CD4-positive, alpha-beta T cell treated with Interleukin-1 beta for 1 hour (primary cell): ENCODE results near the gene BRINP3.
"Not testable (repeated sequence)": the region's sequence is repeated elsewhere in the genome, so short reads cannot be mapped to it uniquely, and the experiment has no call there.

Experiments
- DNase-seq, 2 donors: peaks; one replicate each; pipeline ENCODE4 v3.0.0-alpha.2; 2020 to 2022

BRINP3 gene

GRCh38 chr1:190176776-190177175 is 300.9 kb downstream of the BRINP3 start:
- DNase-seq = no peak

GRCh38 chr1:190175320-190175719 is 302.3 kb downstream of the BRINP3 start:
- no peak for DNase-seq

DNA sequence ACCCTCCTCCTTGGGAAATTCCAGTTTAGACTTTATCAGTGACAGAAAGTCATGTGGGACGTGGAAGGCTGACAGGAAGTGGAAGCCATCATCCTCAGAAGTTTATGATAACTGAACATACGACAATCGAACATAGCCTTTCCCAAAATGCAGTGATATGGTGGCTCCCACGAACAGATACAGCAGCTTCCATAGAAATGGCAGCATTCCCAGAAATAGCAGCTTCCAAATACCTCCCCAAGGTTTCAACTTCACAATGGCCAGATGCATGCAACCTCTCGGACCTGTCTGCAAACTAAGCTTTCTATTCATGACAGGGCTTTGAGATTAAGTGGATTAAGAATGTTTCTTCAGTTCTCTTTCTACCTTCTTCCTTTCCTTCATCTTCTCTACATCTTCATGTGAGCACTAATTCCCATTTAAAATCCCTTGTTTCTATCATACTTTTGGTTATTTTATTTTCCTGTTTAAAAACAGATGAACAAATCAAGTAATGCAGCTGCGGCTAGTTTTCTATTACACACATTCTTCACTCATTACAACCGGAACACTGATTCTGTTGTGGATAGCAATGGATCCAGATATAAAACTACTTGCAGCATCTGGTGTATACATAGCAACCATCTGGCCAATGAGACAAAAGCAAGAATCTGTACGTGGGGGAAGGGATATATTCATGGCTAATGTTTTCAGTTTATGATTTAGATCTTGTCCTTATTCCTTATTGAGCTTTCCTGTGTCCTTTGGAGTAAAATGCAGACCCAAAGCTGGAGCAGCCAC is 304.8 kb downstream of the BRINP3 start:
- no peak for DNase-seq

- no peak for DNase-seq
These were observed 307.3 kb downstream of the BRINP3 start for GRCh38 chr1:190170321-190170720.

- no peak for DNase-seq
These were observed 308.2 kb downstream of the BRINP3 start for GRCh38 chr1:190169311-190170067.

DNA sequence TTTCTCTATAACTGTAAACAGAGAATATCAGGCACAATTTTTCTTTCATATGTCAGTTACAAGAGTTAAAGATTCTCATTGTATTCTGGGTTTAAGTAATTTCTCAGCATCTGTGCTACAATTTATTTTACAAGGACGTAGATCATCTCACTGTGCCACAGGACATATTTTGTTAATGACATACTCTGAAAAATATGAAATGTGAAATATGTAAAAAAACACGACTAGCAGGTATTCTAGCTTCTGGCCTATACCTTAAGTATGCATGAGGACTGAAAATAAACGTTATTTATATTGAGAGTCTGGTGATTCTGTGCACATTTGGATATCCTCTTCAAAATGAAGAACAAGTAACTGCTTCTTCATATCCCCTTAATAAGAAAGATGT is 308.8 kb downstream of the BRINP3 start:
- DNase-seq = no peak

DNA sequence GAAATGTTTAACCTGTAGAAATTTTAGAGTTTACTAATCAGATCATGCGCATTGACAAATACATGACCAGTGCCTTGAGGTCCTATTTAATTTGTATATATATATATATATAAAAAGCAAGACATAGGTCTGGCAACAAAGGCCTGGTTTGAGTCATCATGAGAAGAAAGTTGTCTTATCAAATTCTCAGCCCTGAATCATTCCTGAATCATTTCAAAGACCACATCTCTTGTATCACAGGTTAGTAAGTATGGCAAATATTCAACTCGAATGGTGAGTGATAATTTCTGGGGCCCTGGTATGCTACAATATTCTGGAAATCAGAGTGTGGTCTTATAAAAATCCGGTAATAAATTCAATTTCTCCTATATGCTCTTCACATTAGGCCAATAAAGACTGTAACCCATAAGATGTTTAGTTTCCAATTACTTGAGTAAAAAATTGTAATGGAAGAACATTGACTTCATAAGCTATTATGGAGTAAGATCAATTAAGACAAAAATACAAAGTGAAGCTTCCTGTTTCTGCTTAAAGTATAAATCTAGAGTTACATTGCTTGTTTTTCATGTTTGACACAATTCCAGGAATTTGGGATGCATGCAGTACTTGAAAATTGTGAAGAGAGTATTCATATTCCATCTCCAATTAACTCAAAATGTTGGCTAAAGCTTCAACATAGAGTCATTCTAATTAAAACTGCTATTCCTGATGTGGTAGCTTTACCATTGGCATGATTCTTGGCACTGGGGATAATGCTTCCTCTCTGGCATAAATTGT is 309.4 kb downstream of the BRINP3 start:
- no peak for DNase-seq

DNA sequence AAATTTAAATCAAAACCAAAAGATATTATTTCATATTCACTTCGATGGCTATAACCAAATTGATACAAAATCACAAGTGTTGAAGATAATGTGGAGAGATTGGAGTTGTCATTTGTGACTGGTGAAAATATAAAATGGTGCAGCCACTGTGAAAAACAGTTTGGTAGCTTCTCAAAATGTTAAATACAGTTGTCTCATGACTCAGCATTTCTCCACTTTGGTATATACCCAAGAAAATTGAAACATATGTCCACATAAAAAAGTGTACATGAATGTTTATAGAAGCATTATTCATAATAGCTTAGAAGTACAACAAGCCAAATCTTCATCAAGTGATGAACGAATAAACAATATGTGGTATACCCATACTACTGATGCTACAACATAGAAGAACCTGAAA is 318.5 kb downstream of the BRINP3 start:
- no peak for DNase-seq

- DNase-seq = no peak
These were observed 322.9 kb downstream of the BRINP3 start for GRCh38 chr1:190154744-190155143.

- DNase-seq = no peak
These were observed 330.0 kb downstream of the BRINP3 start for GRCh38 chr1:190147616-190148015.

- DNase-seq = no peak
These were observed 333.0 kb downstream of the BRINP3 start for GRCh38 chr1:190144650-190145049.

- DNase-seq = no peak
These were observed 337.0 kb downstream of the BRINP3 start for GRCh38 chr1:190140644-190141043.

DNA sequence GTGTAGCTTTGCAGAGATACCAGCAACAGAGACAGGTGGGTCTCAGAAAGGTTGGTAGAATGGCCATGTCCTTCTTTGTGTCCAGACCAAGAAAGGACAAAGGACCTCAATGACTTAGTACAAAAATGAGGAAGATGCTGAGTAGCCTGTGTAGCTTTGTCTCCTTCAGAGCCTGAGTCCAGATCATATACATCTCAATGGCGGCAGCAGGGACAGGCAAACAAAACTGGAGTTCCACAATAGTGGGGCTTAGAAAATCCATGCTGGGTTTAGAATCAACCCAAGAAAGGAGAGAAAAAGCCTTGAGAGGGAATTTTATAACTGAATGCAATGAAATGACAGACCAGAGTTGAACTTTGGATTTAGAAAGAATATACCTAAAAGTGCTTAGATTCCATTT is 339.0 kb downstream of the BRINP3 start:
- DNase-seq = no peak

- DNase-seq = no peak
These were observed 339.4 kb downstream of the BRINP3 start for GRCh38 chr1:190138266-190138665.

DNA sequence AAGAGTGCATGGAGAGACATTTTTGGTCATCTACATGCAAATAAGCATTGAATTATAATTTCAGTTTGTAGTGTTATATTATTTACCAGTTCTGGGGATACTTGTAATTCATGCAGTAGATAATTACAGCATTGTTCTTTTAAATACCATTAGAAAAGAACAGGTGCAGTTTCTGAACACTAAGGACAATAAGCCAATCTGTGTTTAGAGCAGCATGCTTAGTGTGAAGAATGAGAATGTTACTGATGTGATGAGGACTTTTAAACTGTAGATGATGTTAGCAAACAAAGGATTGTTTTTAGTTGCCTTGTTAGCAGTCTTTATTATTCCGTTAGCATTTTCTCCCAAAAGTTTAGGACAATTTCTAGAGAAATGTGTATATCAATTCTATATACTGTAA is 348.3 kb downstream of the BRINP3 start:
- no peak for DNase-seq

- no peak for DNase-seq
These were observed 350.9 kb downstream of the BRINP3 start for GRCh38 chr1:190126728-190127127.

DNA sequence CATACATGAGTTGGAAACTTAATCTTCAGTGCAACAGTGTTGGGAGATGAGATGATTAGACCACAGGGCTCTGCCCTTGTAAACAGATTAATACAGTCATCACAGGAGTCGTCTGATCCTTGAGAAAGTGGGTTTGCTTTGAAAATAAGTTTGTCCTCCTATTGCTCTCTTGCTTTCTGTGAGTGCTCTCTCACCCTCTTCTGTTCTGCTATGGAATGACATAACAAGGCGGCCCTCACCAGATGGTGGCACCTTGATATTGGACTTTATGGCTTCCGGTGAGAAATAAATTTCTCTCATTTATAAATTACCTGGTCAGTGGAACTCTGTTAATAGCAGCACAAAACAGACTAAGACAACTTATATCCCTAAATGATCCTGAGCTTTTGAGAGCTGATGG is 353.6 kb downstream of the BRINP3 start:
- no peak for DNase-seq

- DNase-seq = not testable (repeated sequence)
These were observed 357.1 kb downstream of the BRINP3 start for GRCh38 chr1:190120564-190120963.

DNA sequence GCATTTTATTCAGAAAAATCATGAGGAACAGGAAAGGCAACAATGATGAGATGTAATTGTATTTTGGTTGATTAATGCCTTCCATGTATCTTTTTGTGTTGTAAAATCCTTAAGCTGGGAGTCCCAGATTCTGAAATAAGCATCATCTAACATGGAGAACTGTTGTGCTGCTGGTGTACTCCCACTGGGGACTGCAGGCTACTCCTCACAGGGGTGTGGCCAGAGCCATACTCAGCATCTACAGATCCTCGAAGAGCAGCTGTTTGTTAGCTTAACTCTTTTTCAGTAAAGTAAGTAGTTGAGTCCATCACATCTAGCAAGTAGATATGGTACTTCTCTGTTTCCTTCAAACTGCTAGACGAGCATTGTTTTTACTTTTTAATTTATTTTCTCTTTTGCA is 358.0 kb downstream of the BRINP3 start:
- no peak for DNase-seq

DNA sequence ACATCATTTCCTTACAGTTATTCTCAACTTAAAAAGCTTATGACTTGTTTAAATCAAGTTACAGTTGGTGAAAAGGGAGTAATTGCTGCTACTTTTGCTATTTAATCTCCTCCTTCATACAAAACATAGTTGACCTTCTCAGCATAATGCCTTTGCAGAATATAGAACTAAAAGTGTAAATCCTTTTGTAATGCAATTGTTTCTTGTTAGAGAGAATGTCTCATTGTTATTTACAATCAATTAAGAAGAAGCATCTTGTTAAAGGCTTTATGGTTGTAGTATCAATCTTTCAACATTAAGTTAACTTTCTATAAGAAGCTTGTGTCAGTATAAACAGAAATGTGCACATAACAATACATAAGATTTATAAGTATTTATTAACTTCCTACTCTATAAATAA is 360.7 kb downstream of the BRINP3 start:
- no peak for DNase-seq

GRCh38 chr1:190104961-190105360 is 372.7 kb downstream of the BRINP3 start:
- DNase-seq = no peak

DNA sequence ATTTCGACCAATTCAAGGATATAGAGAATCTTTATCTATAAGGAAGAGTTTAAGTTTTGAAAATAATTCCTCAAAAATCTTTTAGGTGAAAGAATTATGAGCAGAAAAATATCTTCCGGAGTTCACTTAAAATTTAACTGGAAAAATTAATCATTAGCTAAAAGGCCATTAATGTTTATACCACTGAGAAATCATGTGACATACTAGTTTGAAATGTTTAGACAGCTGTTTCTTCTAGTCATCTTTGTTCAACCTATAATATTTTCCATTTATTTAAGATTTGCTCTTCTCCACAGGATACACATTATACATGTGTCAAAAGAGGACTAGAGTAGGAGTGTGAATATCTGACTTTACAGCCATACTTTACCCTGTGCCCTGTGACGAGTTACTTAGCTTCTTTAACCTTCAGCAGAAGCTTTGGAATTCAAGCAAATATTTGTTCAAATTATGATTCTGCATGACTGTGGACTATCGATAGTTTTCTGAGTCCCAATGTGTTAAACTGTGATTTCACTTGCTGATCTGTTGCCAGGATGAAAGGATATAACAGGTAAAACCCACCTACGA is 374.8 kb downstream of the BRINP3 start:
- DNase-seq = no peak

GRCh38 chr1:190101756-190102155 is 375.9 kb downstream of the BRINP3 start:
- no peak for DNase-seq
